IMR-90 (cell line): Measurements from ENCODE around the gene VIPR2. TPM values are rescaled to one million over a fixed set of nuclear protein-coding genes. Genes with fewer than 3 reads are reported as not detected.

Experiments used
- ATAC-seq: fragments of 200-7000 bp; cut with Tn5 transposase; 2 replicates; pipeline ENCODE4 v1.9.1; 2020; ENCODE audit warnings: low read depth, mild to moderate bottlenecking, moderate library complexity
- BruUV-seq: library from RNA; stranded (reverse); fragments of 400-500 nt; replicated peaks from 2 replicates; lab custom pipeline; 2021; lab: Mats Ljungman, UMichigan
- CTCF ChIA-PET: fragments of 300-600 bp; formaldehyde crosslinking; extraction: SDS; loops from one replicate; lab custom pipeline; 2021; ENCODE audit warnings: antibody characterized with exemption; lab: Yijun Ruan, JAX
- POLR2A ChIA-PET: fragments of 300-600 bp; sonication (Branson Sonifier 250); formaldehyde crosslinking; loops from one replicate; lab custom pipeline; 2022; ENCODE audit warnings: antibody characterized with exemption; ENCODE audit not compliant: unreplicated experiment; lab: Charles Lee
- DNase-seq: peaks from one replicate; pipeline ENCODE4 v3.0.0; 2013
- H2AFZ ChIP-seq: replicated peaks from 2 replicates; pipeline ENCODE3; 2013; ENCODE audit warnings: low read length, mild to moderate bottlenecking; ENCODE audit not compliant: poor library complexity
- H2AK5ac ChIP-seq: 2 replicates; pipeline ENCODE4 v1.6.1; 2013; ENCODE audit warnings: low read depth, low read length, inconsistent platforms
- H2AK9ac ChIP-seq: replicated peaks from 2 replicates; pipeline ENCODE3; 2013; ENCODE audit warnings: mild to moderate bottlenecking, low read depth, low read length, moderate library complexity; ENCODE audit not compliant: poor library complexity
- H2BK120ac ChIP-seq: 2 replicates; pipeline ENCODE4 v1.6.1; 2013; ENCODE audit warnings: low read depth, low read length, inconsistent platforms
- H2BK15ac ChIP-seq: 3 replicates; pipeline ENCODE4 v1.6.1; 2013; ENCODE audit warnings: low read depth, low read length, inconsistent platforms
- H2BK20ac ChIP-seq: 2 replicates; pipeline ENCODE4 v1.6.1; 2013; ENCODE audit warnings: low read depth, mild to moderate bottlenecking, inconsistent platforms, low read length, moderate library complexity
- H2BK5ac ChIP-seq: 2 replicates; pipeline ENCODE4 v1.6.1; 2013; ENCODE audit warnings: mild to moderate bottlenecking, low read depth, low read length, inconsistent platforms; ENCODE audit not compliant: poor library complexity, severe bottlenecking
- H3K14ac ChIP-seq: replicated peaks from 2 replicates; pipeline ENCODE4 v1.6.1; 2013; ENCODE audit warnings: low read depth, low read length, inconsistent platforms
- H3K18ac ChIP-seq: 2 replicates; pipeline ENCODE4 v1.6.1; 2013; ENCODE audit warnings: low read depth, low read length, control low read depth
- H3K23ac ChIP-seq: 2 replicates; pipeline ENCODE4 v1.6.1; 2013; ENCODE audit warnings: low read depth, low read length, inconsistent platforms
- H3K27ac ChIP-seq: 2 replicates; pipeline ENCODE4 v1.5.1; 2013; ENCODE audit warnings: mild to moderate bottlenecking, control low read depth, low read length; ENCODE audit not compliant: insufficient read depth
- H3K27me3 ChIP-seq: 2 replicates; pipeline ENCODE4 v1.6.1; 2013; ENCODE audit warnings: low read length; ENCODE audit not compliant: control insufficient read depth, insufficient read depth
- H3K36me3 ChIP-seq: 2 replicates; pipeline ENCODE4 v1.6.1; 2013; ENCODE audit warnings: low read length, mixed read lengths; ENCODE audit not compliant: control insufficient read depth, insufficient read depth
- H3K4ac ChIP-seq: 2 replicates; pipeline ENCODE4 v1.6.1; 2013; ENCODE audit warnings: low read depth, low read length, inconsistent platforms
- H3K4me1 ChIP-seq: 2 replicates; pipeline ENCODE4 v1.6.1; 2013; ENCODE audit warnings: low read length, mixed read lengths; ENCODE audit not compliant: control insufficient read depth, insufficient read depth
- H3K4me2 ChIP-seq: 2 replicates; pipeline ENCODE4 v1.6.1; 2013; ENCODE audit warnings: low read depth, mild to moderate bottlenecking, control low read depth, low read length, moderate library complexity
- H3K4me3 ChIP-seq: 2 replicates; pipeline ENCODE4 v1.5.1; 2013; ENCODE audit warnings: low read depth, mild to moderate bottlenecking, control low read depth, low read length, moderate library complexity; ENCODE audit not compliant: insufficient read depth
- H3K56ac ChIP-seq: 2 replicates; pipeline ENCODE4 v1.6.1; 2013; ENCODE audit warnings: low read length, inconsistent platforms; ENCODE audit not compliant: insufficient read depth; ENCODE audit errors: extremely low read depth
- H3K79me1 ChIP-seq, 2 experiments: 2 replicates each; pipeline ENCODE4 v1.6.1; 2013; ENCODE audit warnings: low read length in 2 of 2, inconsistent platforms in 1 of 2, low read depth in 1 of 2
- H3K9ac ChIP-seq: 2 replicates; pipeline ENCODE4 v1.6.1; 2013; ENCODE audit warnings: low read depth, low read length, control low read depth
- H3K9me1 ChIP-seq: 2 replicates; pipeline ENCODE4 v1.6.1; 2013; ENCODE audit warnings: low read length, inconsistent platforms; ENCODE audit not compliant: insufficient read depth
- H3K9me3 ChIP-seq: 2 replicates; pipeline ENCODE4 v1.6.1; 2013; ENCODE audit warnings: low read length; ENCODE audit not compliant: control insufficient read depth, insufficient read depth
- H4K20me1 ChIP-seq: 2 replicates; pipeline ENCODE4 v1.6.1; 2013; ENCODE audit warnings: low read length, inconsistent platforms; ENCODE audit not compliant: insufficient read depth
- H4K5ac ChIP-seq: 2 replicates; pipeline ENCODE4 v1.6.1; 2013; ENCODE audit warnings: mild to moderate bottlenecking, low read depth, low read length, control low read depth
- H4K8ac ChIP-seq, 2 experiments: 2 replicates each; pipeline ENCODE4 v1.6.1; 2013; ENCODE audit warnings: low read depth in 2 of 2, low read length in 2 of 2, control low read depth in 1 of 2, inconsistent platforms in 1 of 2
- H4K91ac ChIP-seq: 2 replicates; pipeline ENCODE4 v1.6.1; 2013; ENCODE audit warnings: low read depth, low read length, inconsistent platforms; ENCODE audit not compliant: insufficient read depth
- MAZ ChIP-seq: IDR thresholded peaks from 2 replicates; pipeline ENCODE4 v1.6.1; 2012; ENCODE audit warnings: low read depth, mild to moderate bottlenecking, low read length, improper control_type of control experiment, moderate library complexity, borderline replicate concordance
- RAD21 ChIP-seq: IDR thresholded peaks from 2 replicates; pipeline ENCODE4 v1.6.1; 2012; ENCODE audit warnings: low read length, improper control_type of control experiment
- WGBS, 2 experiments: methylation state at CpG; one replicate each; pipeline versions ENCODE4 v1.1.5 to v1.1.7; 2013; ENCODE audit warnings: missing lambda C conversion rate in 2 of 2; ENCODE audit not compliant: insufficient read length in 1 of 2; ENCODE audit errors: extremely low coverage in 2 of 2; 5-methylcytosine and 5-hydroxymethylcytosine counted together
- dilution Hi-C: fragments of 300-500 bp; cut with HindIII; formaldehyde crosslinking; loops from one replicate; pipeline ENCODE4 v1.14.3; 2018; ENCODE audit warnings: low sequenced_read_pairs; ENCODE audit not compliant: unreplicated experiment
- in situ Hi-C: fragments of 300-500 bp; cut with MboI; formaldehyde crosslinking; loops from 3 replicates; pipeline ENCODE4 v1.14.3; 2019; ENCODE audit warnings: low sequenced_read_pairs, inconsistent platforms, mixed read lengths
- intact Hi-C: fragments of 100-400 bp; cut with micrococcal nuclease; formaldehyde crosslinking; loops from 2 replicates; pipeline ENCODE4 v1.10.0; 2022
- polyA plus RNA-seq, 3 experiments: library from polyadenylated mRNA; depleted of rRNA; stranded (reverse); fragments of >200 nt; gene quantifications; 2 replicates each; pipeline ENCODE4 v1.2.3, GENCODE V29; 2012; ENCODE audit warnings: low replicate concordance in 1 of 3
- total RNA-seq: library from RNA; depleted of rRNA; stranded (reverse); fragments of >200 nt; gene quantifications from 2 replicates; pipeline ENCODE4 v1.2.3, GENCODE V29; 2012

The VIPR2 gene
- total and polyA plus RNA-seq, 2 of the 4 experiments (the other 2 are of a cell fraction) = not detected

- Histone ChIP-seq H3K18ac (no peak overlapping the region), H3K14ac (no peak overlapping the region), H2BK15ac (no peak overlapping the region), H3K4me3 (no peak overlapping the region), H3K79me1 (no peaks in the 10 kb centered on the region), H2AK9ac (no peak overlapping the region), H2BK5ac (no peak overlapping the region), H2BK120ac (no peak overlapping the region), H3K27me3 (no peaks in the 10 kb centered on the region), H3K56ac (no peak overlapping the region), H3K9me3 (peaks cover 18% of the 10 kb centered on the region), H3K36me3 (no peaks in the 10 kb centered on the region), H3K4ac (no peak overlapping the region), H4K5ac (no peak overlapping the region), H3K23ac (no peak overlapping the region), H4K20me1 (no peaks in the 10 kb centered on the region), H3K4me1 (no peaks in the 10 kb centered on the region), H3K9ac (no peak overlapping the region), H3K4me2 (no peak overlapping the region), H2BK20ac (no peak overlapping the region), H2AFZ (no peak overlapping the region), H3K9me1 (no peaks in the 10 kb centered on the region), H3K27ac (no peak overlapping the region), H4K91ac (no peak overlapping the region), H2AK5ac (no peak overlapping the region), H4K8ac (no peak overlapping the region)
- ATAC-seq (no peak), DNase-seq (no peak)
- no peak for TF ChIP-seq RAD21
- TF ChIP-seq MAZ = no peak
- no CpG with 5 or more reads among the region's 1 CpG for WGBS, 2 experiments
- in situ Hi-C loops = no loop called here
- CTCF ChIA-PET = no interaction called here
- intact Hi-C loops = no loop called here
- no TSS peak for BruUV-seq
- dilution Hi-C loops = no loop called here
- POLR2A ChIA-PET = no interaction called here
These were observed 98.8 kb downstream of the VIPR2 start for GRCh38 chr7:159045839-159046238.
